Measurements from ENCODE around the gene SLC30A2.

DNA sequence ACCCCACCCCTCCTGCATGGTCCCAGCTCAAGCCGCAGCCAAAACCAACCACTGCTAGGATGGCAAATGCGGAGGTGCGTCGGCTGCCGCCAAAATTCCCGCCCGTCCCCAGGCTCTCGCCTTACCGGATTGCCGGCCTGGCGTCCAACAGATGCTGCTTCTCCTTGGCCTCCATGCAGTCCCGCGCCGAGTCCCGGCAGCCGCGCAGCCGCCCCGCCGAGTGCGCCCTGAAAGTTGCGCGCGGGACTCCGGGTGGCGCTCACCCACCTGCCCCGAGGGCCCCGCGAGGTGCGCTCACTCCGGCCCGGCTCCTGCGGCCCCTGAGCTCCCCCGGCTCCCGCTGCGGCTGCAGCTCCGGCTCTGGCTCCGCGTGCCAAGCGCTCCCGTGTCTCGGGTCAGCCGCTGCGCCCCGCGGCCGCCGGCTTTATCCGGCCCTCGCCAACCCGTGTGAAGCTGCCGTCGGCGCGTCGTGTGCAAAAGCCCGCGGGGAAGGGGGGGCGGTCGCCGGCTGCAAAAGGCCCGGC, at the start of gene SLC30A2:
- no peak for TF ChIP-seq POLR2A (IDR thresholded peaks at IDR 0.05)
- TF ChIP-seq, protein P1, sequence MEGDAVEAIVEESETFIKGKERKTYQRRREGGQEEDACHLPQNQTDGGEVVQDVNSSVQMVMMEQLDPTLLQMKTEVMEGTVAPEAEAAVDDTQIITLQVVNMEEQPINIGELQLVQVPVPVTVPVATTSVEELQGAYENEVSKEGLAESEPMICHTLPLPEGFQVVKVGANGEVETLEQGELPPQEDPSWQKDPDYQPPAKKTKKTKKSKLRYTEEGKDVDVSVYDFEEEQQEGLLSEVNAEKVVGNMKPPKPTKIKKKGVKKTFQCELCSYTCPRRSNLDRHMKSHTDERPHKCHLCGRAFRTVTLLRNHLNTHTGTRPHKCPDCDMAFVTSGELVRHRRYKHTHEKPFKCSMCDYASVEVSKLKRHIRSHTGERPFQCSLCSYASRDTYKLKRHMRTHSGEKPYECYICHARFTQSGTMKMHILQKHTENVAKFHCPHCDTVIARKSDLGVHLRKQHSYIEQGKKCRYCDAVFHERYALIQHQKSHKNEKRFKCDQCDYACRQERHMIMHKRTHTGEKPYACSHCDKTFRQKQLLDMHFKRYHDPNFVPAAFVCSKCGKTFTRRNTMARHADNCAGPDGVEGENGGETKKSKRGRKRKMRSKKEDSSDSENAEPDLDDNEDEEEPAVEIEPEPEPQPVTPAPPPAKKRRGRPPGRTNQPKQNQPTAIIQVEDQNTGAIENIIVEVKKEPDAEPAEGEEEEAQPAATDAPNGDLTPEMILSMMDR (IDR thresholded peaks at IDR 0.05), result no peak
